KOPT-K1 (cell line): Measurements from ENCODE around the gene RNF217.
"Not testable (repeated sequence)": the region's sequence is repeated elsewhere in the genome, so short reads cannot be mapped to it uniquely, and the experiment has no call there.

Experiments
- H3K27ac ChIP-seq: fragments of 200-600 bp; sonication (generic); 2 replicates; pipeline ENCODE4 v1.5.1; 2016; ENCODE audit warnings: antibody characterized with exemption, mild to moderate bottlenecking, low read depth, low read length; ENCODE audit not compliant: poor library complexity, severe bottlenecking
- H3K36me3 ChIP-seq: fragments of 200-600 bp; sonication (generic); 2 replicates; pipeline ENCODE4 v1.5.1; 2017; ENCODE audit warnings: antibody characterized with exemption, mild to moderate bottlenecking, low read length, moderate library complexity; ENCODE audit not compliant: insufficient read depth
- H3K9me3 ChIP-seq: fragments of 200-600 bp; sonication (generic); 2 replicates; pipeline ENCODE4 v1.5.1; 2017; ENCODE audit warnings: antibody characterized with exemption, low read length, mild to moderate bottlenecking; ENCODE audit not compliant: insufficient read depth, poor library complexity, severe bottlenecking

RNF217 gene

GRCh38 chr6:124961777-124962638 lies at the start of gene RNF217:
TSS of gene RNF217 (plus strand) at chr6:124962437. CDS start at chr6:124962545, 108 bp downstream.
- Histone ChIP-seq H3K36me3 (no peaks in the 10 kb centered on the region), H3K27ac (no peak within 1 kb of the TSS), H3K9me3 (no peaks in the 10 kb centered on the region)

- H3K9me3 ChIP-seq, result no peaks in the 10 kb centered on the region
- no peaks in the 10 kb centered on the region for H3K36me3 ChIP-seq
- H3K27ac ChIP-seq, result no peak overlapping the region
These were observed 49.2 kb upstream of the RNF217 start for GRCh38 chr6:124913056-124913455.

GRCh38 chr6:124917769-124918168 lies 44.5 kb upstream of the RNF217 start:
- H3K27ac ChIP-seq, result no peak overlapping the region
- H3K9me3 ChIP-seq, result peaks cover 11% of the 10 kb centered on the region
- H3K36me3 ChIP-seq, result no peaks in the 10 kb centered on the region

GRCh38 chr6:124919703-124920102 lies 42.5 kb upstream of the RNF217 start:
- peaks cover 11% of the 10 kb centered on the region for H3K9me3 ChIP-seq
- H3K36me3 ChIP-seq, H3K27ac ChIP-seq: not testable (repeated sequence)

GRCh38 chr6:124924333-124924759 lies 37.9 kb upstream of the RNF217 start:
- Histone ChIP-seq H3K27ac (no peak overlapping the region), H3K9me3 (peaks cover 11% of the 10 kb centered on the region), H3K36me3 (no peaks in the 10 kb centered on the region)

GRCh38 chr6:124926435-124926834 lies 35.8 kb upstream of the RNF217 start:
- Histone ChIP-seq H3K9me3 (no peaks in the 10 kb centered on the region), H3K36me3 (no peaks in the 10 kb centered on the region)

GRCh38 chr6:124927806-124928205 lies 34.4 kb upstream of the RNF217 start:
- no peaks in the 10 kb centered on the region for H3K9me3 ChIP-seq
- no peaks in the 10 kb centered on the region for H3K36me3 ChIP-seq
- H3K27ac ChIP-seq, result no peak overlapping the region

More at GRCh38 chr6:124926435-124926834, 35.8 kb upstream of the RNF217 start:
- H3K27ac ChIP-seq, result no peak overlapping the region

- Histone ChIP-seq H3K36me3 (no peaks in the 10 kb centered on the region), H3K9me3 (no peaks in the 10 kb centered on the region), H3K27ac (no peak overlapping the region)
These were observed 33.4 kb upstream of the RNF217 start for GRCh38 chr6:124928851-124929250.

GRCh38 chr6:124937645-124938044 lies 24.6 kb upstream of the RNF217 start:
- Histone ChIP-seq H3K27ac (no peak overlapping the region), H3K36me3 (no peaks in the 10 kb centered on the region)

GRCh38 chr6:124941259-124941658 lies 21.0 kb upstream of the RNF217 start:
- Histone ChIP-seq H3K27ac (no peak overlapping the region), H3K9me3 (no peaks in the 10 kb centered on the region), H3K36me3 (no peaks in the 10 kb centered on the region)

More at GRCh38 chr6:124937645-124938044, 24.6 kb upstream of the RNF217 start:
- no peaks in the 10 kb centered on the region for H3K9me3 ChIP-seq

- Histone ChIP-seq H3K36me3 (no peaks in the 10 kb centered on the region), H3K27ac (no peak overlapping the region), H3K9me3 (no peaks in the 10 kb centered on the region)
These were observed 18.6 kb upstream of the RNF217 start for GRCh38 chr6:124943658-124944057.

GRCh38 chr6:124947971-124948451 lies 14.2 kb upstream of the RNF217 start:
- Histone ChIP-seq H3K27ac (no peak overlapping the region), H3K36me3 (no peaks in the 10 kb centered on the region), H3K9me3 (no peaks in the 10 kb centered on the region)

GRCh38 chr6:124949706-124950105 lies 12.5 kb upstream of the RNF217 start:
- Histone ChIP-seq H3K27ac (no peak overlapping the region), H3K36me3 (no peaks in the 10 kb centered on the region), H3K9me3 (no peaks in the 10 kb centered on the region)

GRCh38 chr6:124953808-124954207 lies 8.4 kb upstream of the RNF217 start:
- Histone ChIP-seq H3K27ac (no peak overlapping the region), H3K9me3 (no peaks in the 10 kb centered on the region), H3K36me3 (no peaks in the 10 kb centered on the region)

- Histone ChIP-seq H3K36me3 (no peaks in the 10 kb centered on the region), H3K9me3 (no peaks in the 10 kb centered on the region), H3K27ac (no peak overlapping the region)
These were observed 7.0 kb upstream of the RNF217 start for GRCh38 chr6:124955108-124955856.
